ENCODE data around the gene GLT6D1. TPM values are rescaled to one million over a fixed set of nuclear protein-coding genes. Genes with fewer than 3 reads are reported as not detected.
"Not testable (repeated sequence)": the region's sequence is repeated elsewhere in the genome, so short reads cannot be mapped to it uniquely, and the experiment has no call there.

GLT6D1 gene
- polyA plus RNA-seq, 6 donors from 2014 or later: not detected

DNA sequence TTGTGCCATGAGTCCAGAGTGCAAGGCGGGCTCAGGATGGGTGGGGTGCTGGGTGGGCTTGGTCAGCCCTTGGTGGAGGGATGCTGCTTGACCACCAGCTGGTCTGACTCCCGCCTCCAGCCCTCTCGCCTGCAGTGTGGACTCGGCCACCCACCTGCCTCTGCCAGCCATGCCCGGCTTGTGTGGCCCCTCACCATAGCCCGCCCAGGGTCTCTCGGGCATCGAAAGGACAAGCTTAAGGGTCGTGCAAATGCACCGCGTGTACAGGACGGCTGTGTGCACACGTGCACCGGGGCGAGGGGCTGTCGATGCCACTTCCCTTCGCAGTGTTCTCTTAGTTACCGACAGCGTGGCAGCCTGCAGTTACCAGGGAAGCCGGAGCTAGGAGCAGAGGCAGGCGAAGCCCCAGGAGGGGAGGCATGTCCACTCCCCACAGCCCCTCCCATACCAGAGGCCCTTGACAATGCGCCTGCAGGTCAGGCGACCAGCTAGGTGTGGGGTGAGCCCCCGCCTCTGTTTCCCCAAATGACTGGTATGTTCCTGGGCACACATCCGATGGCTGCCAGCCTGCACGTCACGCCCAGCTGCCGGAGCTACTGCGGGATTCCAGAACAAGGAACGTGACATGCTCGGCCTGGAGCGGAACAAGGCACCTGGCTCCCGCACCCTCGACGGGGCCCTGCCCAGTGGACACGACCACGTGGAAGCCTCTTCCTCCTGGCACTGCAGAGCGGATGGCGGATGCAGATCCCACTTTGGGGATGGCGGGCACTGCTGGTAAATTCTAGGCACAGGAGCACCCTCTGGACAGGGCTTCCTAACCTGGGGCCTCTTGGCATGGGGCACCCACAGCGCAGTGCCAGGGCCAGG is 31.6 kb upstream of the GLT6D1 start:
- ATAC-seq (ENCODE audit: low read depth in 2 of 2): no peak
- H3K9me3 Mint-ChIP-seq: peaks cover 0 to 8% (median 4%) of the 10 kb centered on the region in 7 donors
- no peak overlapping the region for H3K4me3 Mint-ChIP-seq
- H3K27me3 Mint-ChIP-seq: peaks cover 0 to 6% (median 4%) of the 10 kb centered on the region in 3 donors
- DNase-seq: no peak
- H3K27ac Mint-ChIP-seq: no peak overlapping the region
- no peaks in the 10 kb centered on the region for H3K4me1 Mint-ChIP-seq
- no peaks in the 10 kb centered on the region for H3K36me3 Mint-ChIP-seq

DNA sequence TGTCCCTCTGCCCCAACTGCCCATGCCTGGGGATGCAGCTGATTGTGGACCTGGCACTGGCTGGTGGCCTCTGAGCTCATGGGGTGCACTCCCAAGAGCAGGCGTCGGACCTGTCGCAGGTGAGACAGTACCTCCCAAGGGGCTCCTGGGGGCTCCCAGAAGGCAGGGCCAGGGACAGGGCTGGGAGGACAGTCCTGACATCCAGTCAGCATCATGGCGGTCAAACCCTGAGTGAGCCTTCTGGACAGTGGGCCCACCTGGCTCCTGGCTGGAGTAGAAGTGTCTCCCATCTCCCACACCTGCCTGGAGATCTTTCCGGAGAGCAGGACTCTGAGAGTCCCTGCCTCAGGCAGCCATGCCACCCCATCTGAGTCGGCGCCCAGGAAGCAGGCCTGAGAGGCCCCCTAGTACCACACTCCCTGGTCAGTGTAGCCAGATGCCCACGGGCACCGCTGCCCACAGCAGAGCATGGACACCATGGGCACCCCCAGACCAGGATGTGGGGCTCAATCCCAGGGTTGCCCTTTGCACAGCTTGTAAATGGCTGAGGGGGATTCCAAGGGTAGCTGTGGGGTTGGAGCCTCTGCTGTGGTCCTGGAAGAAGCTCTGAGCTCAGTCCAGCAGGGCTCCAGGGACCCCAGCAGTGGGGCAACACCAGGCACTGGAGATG is 30.4 kb upstream of the GLT6D1 start:
- ATAC-seq (ENCODE audit: low read depth in 2 of 2) (no peak), DNase-seq (no peak)
- Mint-ChIP-seq H3K27me3 (peaks cover 0 to 6% (median 4%) of the 10 kb centered on the region in 3 donors), H3K27ac (no peak overlapping the region), H3K36me3 (no peaks in the 10 kb centered on the region), H3K4me3 (no peak overlapping the region), H3K9me3 (peaks cover 0 to 8% (median 4%) of the 10 kb centered on the region in 7 donors), H3K4me1 (no peaks in the 10 kb centered on the region)

DNA sequence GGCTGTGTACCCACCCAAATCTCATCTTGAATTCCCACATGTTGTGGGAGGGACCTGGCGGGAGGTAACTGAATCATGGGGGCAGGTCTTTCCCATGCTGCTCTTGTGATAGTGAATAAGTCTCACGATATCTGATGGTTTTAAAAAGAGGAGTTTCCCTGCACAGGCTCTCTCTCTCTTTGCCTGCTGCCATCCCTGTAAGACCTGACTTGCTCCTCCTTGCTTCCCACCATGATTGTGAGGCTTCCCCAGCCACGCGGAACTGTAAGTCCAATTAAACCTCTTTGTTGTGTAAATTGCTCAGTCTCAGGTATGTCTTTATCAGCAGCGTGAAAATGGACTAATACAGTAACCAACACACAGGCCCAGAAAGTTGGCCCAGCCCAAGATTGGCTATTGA is 29.7 kb upstream of the GLT6D1 start:
- not testable (repeated sequence) for DNase-seq; ATAC-seq (ENCODE audit: low read depth in 2 of 2); H3K36me3 Mint-ChIP-seq; H3K9me3 Mint-ChIP-seq; H3K4me1 Mint-ChIP-seq; H3K27ac Mint-ChIP-seq
- peaks cover 0 to 13% (median 4%) of the 10 kb centered on the region in 3 donors for H3K27me3 Mint-ChIP-seq
- H3K4me3 Mint-ChIP-seq: peak overlapping the region in 1 of 8 donors; percentile 26

DNA sequence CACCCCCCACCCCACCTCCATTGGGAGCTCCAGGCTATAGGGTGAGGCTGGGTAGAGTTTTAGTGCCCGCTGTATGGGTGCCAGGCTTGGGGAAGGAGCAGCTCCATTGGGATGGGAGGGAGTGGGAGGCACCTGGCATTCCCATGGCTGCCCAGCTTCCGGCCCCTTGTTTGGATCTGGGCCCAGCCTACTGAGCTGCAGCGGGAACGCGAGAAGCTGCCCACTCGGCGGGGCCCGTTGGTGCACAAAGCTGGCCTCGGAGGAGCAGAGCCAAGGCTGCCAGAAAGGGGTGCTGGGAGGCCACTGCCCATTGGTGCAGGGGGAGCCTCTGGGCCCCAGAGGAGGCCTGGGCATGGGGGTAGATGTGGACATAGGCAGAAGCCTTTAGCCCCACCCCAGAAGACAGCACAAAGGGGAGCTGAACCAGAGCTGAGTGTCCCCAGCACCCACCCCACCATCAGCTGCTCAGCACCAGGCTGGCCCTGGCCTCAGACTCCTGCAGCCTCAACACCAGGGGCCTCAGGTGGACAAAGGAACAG is 28.2 kb upstream of the GLT6D1 start:
- ATAC-seq (ENCODE audit: low read depth in 2 of 2) (no peak), DNase-seq (no peak)
- peak overlapping the region in 1 of 6 donors; percentile 71 for H3K27ac Mint-ChIP-seq
- no peak overlapping the region for H3K4me3 Mint-ChIP-seq
- H3K27me3 Mint-ChIP-seq: peaks cover 0 to 18% (median 4%) of the 10 kb centered on the region in 3 donors
- no peaks in the 10 kb centered on the region for H3K36me3 Mint-ChIP-seq
- no peaks in the 10 kb centered on the region for H3K4me1 Mint-ChIP-seq
- peaks cover 0 to 8% (median 4%) of the 10 kb centered on the region in 7 donors for H3K9me3 Mint-ChIP-seq

DNA sequence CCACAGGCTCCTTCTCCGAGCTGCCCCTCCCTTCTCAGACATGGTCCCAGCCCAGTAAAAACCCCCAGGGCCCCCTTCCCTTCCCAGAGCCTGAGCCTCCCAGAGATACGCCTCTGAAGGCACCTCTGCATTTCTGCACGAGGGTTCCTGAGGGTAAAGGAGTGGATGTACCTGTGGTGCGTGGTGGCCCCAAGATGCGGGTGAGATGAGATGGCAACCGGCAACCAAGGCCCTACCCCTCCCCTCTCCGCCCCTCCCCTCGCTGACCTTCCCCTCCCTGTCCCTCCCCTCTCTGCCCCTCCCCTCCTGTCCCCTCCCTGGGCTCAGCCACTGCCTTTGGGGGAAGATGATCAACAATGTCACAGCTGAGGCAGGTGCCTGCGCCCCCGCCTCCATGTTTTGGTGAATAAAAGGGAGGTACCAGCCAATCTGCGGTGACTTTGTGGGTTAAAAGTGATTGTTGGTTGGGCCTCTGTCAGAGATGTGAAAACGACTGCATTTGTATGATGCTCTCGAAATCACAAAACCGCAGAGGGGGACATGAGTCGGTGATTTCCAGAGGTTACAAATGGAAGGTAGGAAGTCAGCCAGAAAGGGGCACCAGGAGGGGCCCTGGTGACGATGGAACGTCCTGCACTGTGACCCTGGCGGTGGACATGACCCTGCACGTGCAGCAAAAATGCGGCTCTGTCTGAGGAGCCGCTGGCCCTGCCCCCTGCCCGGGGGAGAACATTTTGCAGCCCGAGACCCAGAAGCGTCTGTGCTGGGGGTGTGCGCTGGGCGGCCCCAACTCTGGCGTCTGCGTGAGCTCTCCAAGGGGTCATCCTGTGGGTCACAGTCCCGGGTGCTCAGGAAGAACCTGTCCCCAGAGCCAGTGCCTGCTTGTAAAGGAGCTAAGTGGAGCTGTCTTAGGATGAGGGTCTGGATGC is 27.5 kb upstream of the GLT6D1 start:
- ATAC-seq (ENCODE audit: low read depth in 2 of 2): no peak
- Mint-ChIP-seq H3K4me1 (no peaks in the 10 kb centered on the region), H3K27me3 (peaks cover 0 to 12% (median 0%) of the 10 kb centered on the region in 3 donors), H3K4me3 (no peak overlapping the region), H3K27ac (peak overlapping the region in 1 of 6 donors; percentile 9), H3K9me3 (peaks cover 0 to 8% (median 4%) of the 10 kb centered on the region in 7 donors), H3K36me3 (no peaks in the 10 kb centered on the region)
- DNase-seq: no peak

DNA sequence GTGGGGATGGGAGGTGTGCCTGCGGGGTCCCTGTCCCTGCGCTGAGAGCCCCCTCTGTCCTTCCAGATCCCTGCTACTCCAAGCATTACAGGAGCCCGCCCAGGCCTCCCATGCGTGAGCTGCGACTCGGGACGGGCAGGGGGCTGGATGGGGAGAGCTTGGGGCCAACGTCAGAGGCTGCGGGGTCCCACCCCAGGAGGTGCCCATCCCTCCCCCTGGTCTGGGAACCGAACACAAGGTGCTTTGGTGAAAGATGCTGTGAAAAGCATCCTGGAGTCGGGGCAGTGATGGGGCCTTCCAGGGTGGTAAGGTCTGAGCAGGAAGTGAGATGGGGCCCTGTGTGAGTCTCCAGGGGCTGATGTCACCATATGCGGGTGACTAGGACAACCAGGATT is 26.5 kb upstream of the GLT6D1 start:
- no peak overlapping the region for H3K4me3 Mint-ChIP-seq
- no peak overlapping the region for H3K27ac Mint-ChIP-seq
- peaks cover 0 to 12% (median 0%) of the 10 kb centered on the region in 3 donors for H3K27me3 Mint-ChIP-seq
- no peaks in the 10 kb centered on the region for H3K36me3 Mint-ChIP-seq
- H3K9me3 Mint-ChIP-seq: peaks cover 0 to 8% (median 4%) of the 10 kb centered on the region in 7 donors
- H3K4me1 Mint-ChIP-seq: no peaks in the 10 kb centered on the region
- DNase-seq: no peak
- no peak for ATAC-seq (ENCODE audit: low read depth in 2 of 2)

DNA sequence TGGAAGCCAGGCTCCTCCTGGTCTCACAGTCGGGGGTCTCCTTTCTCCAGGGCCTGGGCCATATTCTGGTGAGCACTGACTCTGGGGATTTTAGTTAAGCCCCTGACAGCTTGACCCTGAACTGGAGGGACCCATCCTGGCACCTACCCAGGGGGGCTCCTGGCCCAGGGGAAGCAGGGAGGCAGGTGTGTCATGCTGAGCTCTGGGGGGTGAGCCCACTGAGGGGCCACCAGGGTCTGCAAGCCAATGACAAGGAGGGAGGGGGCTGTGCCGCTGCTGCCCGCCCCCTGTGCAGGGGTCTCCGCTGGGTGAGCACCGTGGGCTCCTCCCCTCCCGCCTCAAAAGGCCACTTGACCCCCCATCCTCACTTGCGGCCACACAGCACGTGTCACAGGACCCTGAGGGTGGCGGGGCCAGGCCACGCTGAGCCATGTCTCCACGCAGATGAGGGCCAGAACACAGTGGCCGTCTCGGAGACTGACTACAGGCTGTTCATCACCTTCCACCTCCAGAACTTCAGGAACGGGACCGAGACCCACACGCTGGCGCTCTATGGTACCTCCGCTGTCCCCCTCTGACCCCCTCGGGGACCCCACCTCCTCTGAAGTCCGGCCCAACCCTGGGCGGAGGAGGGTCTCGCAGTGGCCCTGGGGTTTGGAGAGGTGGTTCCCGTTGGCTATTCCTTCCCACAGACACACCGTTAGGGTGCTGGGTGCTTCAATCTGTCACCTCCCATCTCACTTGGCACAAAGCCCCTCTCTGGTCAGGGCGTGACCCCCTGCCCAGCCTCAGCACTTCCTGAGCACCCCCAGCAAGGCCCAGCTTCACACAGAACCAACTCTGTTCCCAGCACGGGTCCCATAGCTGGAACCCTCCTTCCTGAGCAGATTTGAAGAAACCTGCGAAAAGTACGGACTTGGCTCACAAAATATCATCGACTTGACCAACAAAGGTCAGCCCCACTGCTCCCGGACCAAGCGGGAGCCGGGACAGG is 25.8 kb upstream of the GLT6D1 start:
- ATAC-seq (ENCODE audit: low read depth in 2 of 2): no peak
- Mint-ChIP-seq H3K9me3 (peaks cover 0 to 8% (median 4%) of the 10 kb centered on the region in 7 donors), H3K4me3 (no peak overlapping the region), H3K27me3 (peaks cover 0 to 12% (median 0%) of the 10 kb centered on the region in 3 donors), H3K27ac (no peak overlapping the region), H3K36me3 (no peaks in the 10 kb centered on the region), H3K4me1 (no peaks in the 10 kb centered on the region)
- no peak for DNase-seq

DNA sequence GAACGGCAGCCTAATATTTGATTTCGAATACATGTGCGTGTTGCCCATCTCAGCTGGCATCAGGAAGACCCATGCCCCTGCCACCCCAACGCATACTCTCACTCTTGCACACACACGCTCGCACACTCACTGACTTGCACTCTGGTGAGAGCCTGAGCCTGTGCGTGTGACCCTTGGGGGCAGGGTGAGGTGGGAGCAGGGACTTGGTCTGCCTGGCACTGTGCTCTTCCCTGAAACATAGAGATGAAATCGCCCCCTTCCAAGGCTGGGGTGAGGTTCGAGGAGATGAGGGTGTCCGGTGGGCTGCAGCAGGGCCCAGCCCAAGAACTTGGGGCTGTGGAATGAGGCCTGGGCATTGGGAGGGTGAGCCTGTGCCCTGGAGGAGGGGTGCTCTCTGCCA is 24.9 kb upstream of the GLT6D1 start:
- Mint-ChIP-seq H3K9me3 (peaks cover 0 to 8% (median 4%) of the 10 kb centered on the region in 7 donors), H3K27me3 (peaks cover 0 to 12% (median 0%) of the 10 kb centered on the region in 3 donors), H3K27ac (no peak overlapping the region), H3K36me3 (no peaks in the 10 kb centered on the region), H3K4me1 (no peaks in the 10 kb centered on the region), H3K4me3 (no peak overlapping the region)
- DNase-seq (no peak), ATAC-seq (ENCODE audit: low read depth in 2 of 2) (no peak)

DNA sequence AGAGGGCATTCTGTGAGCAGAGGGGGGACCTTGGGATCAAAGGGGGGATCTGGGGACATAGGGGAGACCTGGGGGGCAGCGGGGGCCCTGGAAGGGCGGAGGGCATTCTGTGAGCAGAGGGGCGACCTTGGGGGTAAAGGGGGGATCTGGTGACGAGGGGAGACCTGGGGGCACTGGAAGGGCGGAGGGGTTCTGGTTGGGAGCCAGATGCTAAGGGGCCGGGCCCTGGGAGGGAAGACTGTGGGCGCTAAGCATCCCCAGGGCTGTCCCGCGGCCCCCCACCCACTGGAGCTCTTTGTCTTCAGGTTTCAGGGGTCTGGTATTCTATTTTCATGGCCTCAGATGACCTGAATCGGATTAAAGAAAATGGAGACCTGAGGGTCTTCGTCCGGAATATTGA is 24.5 kb upstream of the GLT6D1 start:
- no peaks in the 10 kb centered on the region for H3K4me1 Mint-ChIP-seq
- no peak for DNase-seq
- H3K36me3 Mint-ChIP-seq: no peaks in the 10 kb centered on the region
- peaks cover 0 to 4% (median under 1%) of the 10 kb centered on the region in 7 donors for H3K9me3 Mint-ChIP-seq
- no peak overlapping the region for H3K27ac Mint-ChIP-seq
- peaks cover 0 to 12% (median 0%) of the 10 kb centered on the region in 3 donors for H3K27me3 Mint-ChIP-seq
- H3K4me3 Mint-ChIP-seq: no peak overlapping the region
- ATAC-seq (ENCODE audit: low read depth in 2 of 2): no peak

DNA sequence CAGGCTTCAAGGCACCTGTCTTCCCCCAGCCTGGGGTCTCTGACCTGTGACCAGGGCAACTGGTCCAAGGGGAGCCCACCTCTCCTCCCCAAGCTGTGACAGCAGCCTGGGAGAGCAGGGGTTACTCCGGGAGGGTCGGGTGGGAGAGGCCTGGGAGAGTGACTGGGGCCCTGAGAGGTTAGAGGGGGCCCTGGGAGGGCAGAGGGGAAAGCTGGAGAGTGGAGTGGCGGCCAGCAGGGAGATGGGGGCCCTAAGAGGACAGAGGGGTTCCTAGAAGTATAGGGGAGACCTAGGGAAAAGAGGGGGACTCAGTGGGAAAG is 24.1 kb upstream of the GLT6D1 start:
- ATAC-seq (ENCODE audit: low read depth in 2 of 2) (no peak), DNase-seq (no peak)
- H3K27me3 Mint-ChIP-seq: peaks cover 0 to 12% (median 0%) of the 10 kb centered on the region in 3 donors
- peaks cover 0 to 3% (median 0%) of the 10 kb centered on the region in 7 donors for H3K9me3 Mint-ChIP-seq
- H3K36me3 Mint-ChIP-seq: no peaks in the 10 kb centered on the region
- H3K4me1 Mint-ChIP-seq: no peaks in the 10 kb centered on the region
- no peak overlapping the region for H3K4me3 Mint-ChIP-seq
- no peak overlapping the region for H3K27ac Mint-ChIP-seq

DNA sequence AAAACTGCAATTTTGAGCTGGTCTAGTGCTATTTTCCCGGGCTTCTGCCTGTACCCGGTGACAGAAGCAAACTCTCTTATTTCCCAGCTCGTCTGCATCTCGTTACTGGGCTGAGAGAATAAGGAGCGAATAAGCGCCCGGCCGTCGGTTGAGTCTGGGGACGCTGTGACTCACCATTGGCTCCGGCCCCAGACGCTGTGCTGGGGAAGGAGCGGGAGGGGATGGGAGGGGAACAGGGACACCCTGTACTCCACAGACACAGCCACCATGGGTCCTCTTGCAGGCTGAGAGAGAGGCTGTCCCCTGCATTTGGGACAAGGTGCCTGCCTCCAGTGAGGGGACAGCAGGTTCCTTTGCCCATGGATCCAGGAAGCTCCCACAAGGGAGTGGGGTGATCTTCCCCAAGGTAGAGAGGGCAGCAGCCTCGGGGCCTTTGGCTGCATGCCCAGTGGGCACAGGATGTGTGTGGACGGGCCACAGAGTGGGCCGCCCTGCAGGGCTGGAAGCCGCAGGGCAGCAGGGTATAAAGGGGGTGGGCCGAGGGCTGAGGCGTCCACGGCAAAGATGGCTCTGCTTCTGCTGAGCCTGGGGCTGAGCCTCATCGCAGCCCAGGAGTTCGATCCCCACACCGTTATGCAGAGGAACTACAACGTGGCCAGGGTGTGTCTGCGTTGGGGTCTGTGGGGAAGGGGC is 23.6 kb upstream of the GLT6D1 start, which contains the start of gene LCN9:
Gene LCN9 (plus strand): TSS at position 552 of the 693 bp plus-strand sequence. CDS start 13 bp downstream, at position 565.
- Mint-ChIP-seq H3K27me3 (peaks cover 3 to 12% (median 4%) of the 10 kb centered on the region in 3 donors), H3K36me3 (no peaks in the 10 kb centered on the region), H3K4me1 (no peaks in the 10 kb centered on the region), H3K27ac (no peak within 1 kb of the TSS), H3K4me3 (no peak within 1 kb of the TSS), H3K9me3 (peaks cover 0 to 3% (median 0%) of the 10 kb centered on the region in 7 donors)
- DNase-seq: no peak
- ATAC-seq (ENCODE audit: low read depth in 2 of 2): no peak

Measured in naive B cell (primary cell).